Cerebellar nuclear complex (tissue), 1 donor: ENCODE data around the gene OR51S1.
"Not testable (repeated sequence)": the region's sequence is repeated elsewhere in the genome, so short reads cannot be mapped to it uniquely, and the experiment has no call there.

Source experiments
- DNase-seq, 2 experiments: peaks; one replicate each; lab custom pipeline; 2025; lab: John Stamatoyannopoulos, UW

Gene OR51S1

GRCh38 chr11:4848908-4849532, at the start of gene OR51S1:
OR51S1 (minus strand) TSS chr11:4849208; CDS start chr11:4849208, 0 bp downstream.
- DNase-seq, result no peak

- no peak for DNase-seq
These were observed 43.1 kb upstream of the OR51S1 start for GRCh38 chr11:4891996-4892640.

GRCh38 chr11:4890279-4890678, 41.3 kb upstream of the OR51S1 start:
- no peak for DNase-seq

GRCh38 chr11:4887591-4887990, 38.6 kb upstream of the OR51S1 start:
- no peak for DNase-seq

GRCh38 chr11:4886186-4886585, 37.2 kb upstream of the OR51S1 start:
- no peak for DNase-seq

- DNase-seq, result no peak
These were observed 35.4 kb upstream of the OR51S1 start for GRCh38 chr11:4884361-4884760.

GRCh38 chr11:4882543-4882942, 33.5 kb upstream of the OR51S1 start:
- no peak for DNase-seq

GRCh38 chr11:4881860-4882500, 33.0 kb upstream of the OR51S1 start, which contains the start of gene OR51T1:
OR51T1 (plus strand) TSS chr11:4881900; CDS start chr11:4881900, 0 bp downstream.
- DNase-seq, result no peak

- DNase-seq, result no peak
These were observed 32.2 kb upstream of the OR51S1 start for GRCh38 chr11:4881188-4881587.

GRCh38 chr11:4865855-4866254, 16.8 kb upstream of the OR51S1 start:
- DNase-seq, result no peak

- DNase-seq, result no peak
These were observed 14.9 kb upstream of the OR51S1 start for GRCh38 chr11:4863876-4864275.

- DNase-seq, result no peak
These were observed 13.6 kb upstream of the OR51S1 start for GRCh38 chr11:4862447-4863236.

GRCh38 chr11:4854286-4854685, 5.3 kb upstream of the OR51S1 start:
- not testable (repeated sequence) for DNase-seq

- DNase-seq, result no peak
These were observed 2.0 kb upstream of the OR51S1 start for GRCh38 chr11:4851033-4851432.

GRCh38 chr11:4839851-4840549, 9.0 kb downstream of the OR51S1 start:
- DNase-seq, result no peak

GRCh38 chr11:4830909-4831308, 18.1 kb downstream of the OR51S1 start:
- DNase-seq, result no peak

- DNase-seq, result no peak
These were observed 18.7 kb downstream of the OR51S1 start for GRCh38 chr11:4830346-4830745.

- no peak for DNase-seq
These were observed 22.6 kb downstream of the OR51S1 start for GRCh38 chr11:4826425-4826824.

- DNase-seq, result no peak
These were observed 23.9 kb downstream of the OR51S1 start for GRCh38 chr11:4825132-4825531.

- no peak for DNase-seq
These were observed 28.0 kb downstream of the OR51S1 start, which contains the start of gene OR51F2 for GRCh38 chr11:4821021-4821420. OR51F2 (plus strand) TSS chr11:4821321; CDS start chr11:4821422, 101 bp downstream.

- no peak for DNase-seq
These were observed 39.8 kb downstream of the OR51S1 start for GRCh38 chr11:4809246-4809645.

- no peak for DNase-seq
These were observed 40.5 kb downstream of the OR51S1 start for GRCh38 chr11:4808476-4808875.
